ENCODE data around the gene TRIM65. TPM values are rescaled to one million over a fixed set of nuclear protein-coding genes. Genes with fewer than 3 reads are reported as not detected.

The TRIM65 gene
- total RNA-seq, 1 experiment from 2014 or later = 23.1 TPM

DNA sequence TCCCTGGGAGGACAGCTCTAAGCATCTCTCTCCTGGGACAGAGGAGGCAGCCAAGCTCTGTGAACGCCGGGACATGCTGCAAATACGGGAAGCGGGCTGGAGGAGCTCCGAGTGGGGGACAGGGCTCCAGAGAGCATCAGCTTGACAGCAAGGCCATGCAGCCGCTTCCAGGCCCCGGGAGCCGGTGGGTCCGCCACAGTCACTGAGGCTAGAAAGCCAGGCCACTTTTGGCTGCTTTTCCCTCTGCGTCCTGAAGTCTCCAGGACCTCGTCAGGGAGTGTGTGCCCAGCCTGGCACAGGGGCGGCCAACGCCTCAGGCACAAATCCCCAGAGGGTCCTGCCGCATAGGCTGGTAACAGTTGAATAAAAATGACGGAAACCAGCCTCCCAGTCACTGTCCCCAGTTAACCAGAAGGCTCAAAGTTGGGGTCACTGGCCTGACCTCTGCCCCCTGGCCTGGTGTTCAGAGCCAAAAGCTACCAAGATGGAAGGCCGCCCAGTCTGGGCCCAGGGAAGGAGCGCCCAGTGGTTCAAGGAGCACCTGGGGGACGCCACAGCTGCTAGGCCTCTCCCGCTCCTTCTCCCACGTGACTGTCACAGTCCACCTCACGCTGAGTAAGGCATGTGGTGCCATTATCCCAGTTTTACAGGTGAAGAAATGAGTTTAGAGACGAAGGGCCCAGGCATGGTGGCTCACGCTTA, 3.2 kb upstream of the TRIM65 start:
- peaks cover 76% of the 10 kb centered on the region for H3K36me3 Mint-ChIP-seq (ENCODE audit: insufficient read depth, unreplicated experiment)
- no peak for DNase-seq
- peaks cover 4% of the 10 kb centered on the region; the same call in 1 of the 2 replicates for H3K36me3 ChIP-seq (ENCODE audit: control insufficient read depth, insufficient read depth, low read length)
- TF ChIP-seq, protein P1, sequence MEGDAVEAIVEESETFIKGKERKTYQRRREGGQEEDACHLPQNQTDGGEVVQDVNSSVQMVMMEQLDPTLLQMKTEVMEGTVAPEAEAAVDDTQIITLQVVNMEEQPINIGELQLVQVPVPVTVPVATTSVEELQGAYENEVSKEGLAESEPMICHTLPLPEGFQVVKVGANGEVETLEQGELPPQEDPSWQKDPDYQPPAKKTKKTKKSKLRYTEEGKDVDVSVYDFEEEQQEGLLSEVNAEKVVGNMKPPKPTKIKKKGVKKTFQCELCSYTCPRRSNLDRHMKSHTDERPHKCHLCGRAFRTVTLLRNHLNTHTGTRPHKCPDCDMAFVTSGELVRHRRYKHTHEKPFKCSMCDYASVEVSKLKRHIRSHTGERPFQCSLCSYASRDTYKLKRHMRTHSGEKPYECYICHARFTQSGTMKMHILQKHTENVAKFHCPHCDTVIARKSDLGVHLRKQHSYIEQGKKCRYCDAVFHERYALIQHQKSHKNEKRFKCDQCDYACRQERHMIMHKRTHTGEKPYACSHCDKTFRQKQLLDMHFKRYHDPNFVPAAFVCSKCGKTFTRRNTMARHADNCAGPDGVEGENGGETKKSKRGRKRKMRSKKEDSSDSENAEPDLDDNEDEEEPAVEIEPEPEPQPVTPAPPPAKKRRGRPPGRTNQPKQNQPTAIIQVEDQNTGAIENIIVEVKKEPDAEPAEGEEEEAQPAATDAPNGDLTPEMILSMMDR (IDR thresholded peaks at IDR 0.05; ENCODE audit: insufficient read depth in 1 of 2, low read depth in 1 of 2, low read length in 1 of 2, severe bottlenecking in 1 of 2, unreplicated experiment in 1 of 2) = no peak
- H3K4me1 ChIP-seq = peaks cover 19% of the 10 kb centered on the region
- CTCF ChIA-PET = interaction anchor here (0.6 kb wide), 1 partner anchor 437 kb away, joined by 3 read pairs; no protein-coding TSS in a partner anchor
- no peak overlapping the region for H3K27ac Mint-ChIP-seq (ENCODE audit: unreplicated experiment)
- H3K4me3 ChIP-seq (ENCODE audit: low read depth, low read length) = no peak overlapping the region
- intact Hi-C loops (cut with micrococcal nuclease; ENCODE audit: unreplicated experiment) = loop anchor here (5.0 kb wide), 1 partner anchor 118 kb away; the partner anchor contains the start of gene UNK
- H3K4me1 Mint-ChIP-seq (ENCODE audit: low read depth, unreplicated experiment) = peaks cover 9% of the 10 kb centered on the region
- no peaks in the 10 kb centered on the region for H3K27me3 Mint-ChIP-seq (ENCODE audit: insufficient read depth, unreplicated experiment)
- H3K9me3 ChIP-seq = no peaks in the 10 kb centered on the region
- H3K9me3 Mint-ChIP-seq (ENCODE audit: unreplicated experiment) = no peaks in the 10 kb centered on the region
- H3K4me3 Mint-ChIP-seq (ENCODE audit: unreplicated experiment) = no peak overlapping the region
- POLR2A ChIA-PET = no interaction called here
- no TSS peak for BruUV-seq (replicated peaks)
- no peaks in the 10 kb centered on the region for H3K27me3 ChIP-seq (replicated peaks; ENCODE audit: control insufficient read depth, insufficient read depth, low read length)

DNA sequence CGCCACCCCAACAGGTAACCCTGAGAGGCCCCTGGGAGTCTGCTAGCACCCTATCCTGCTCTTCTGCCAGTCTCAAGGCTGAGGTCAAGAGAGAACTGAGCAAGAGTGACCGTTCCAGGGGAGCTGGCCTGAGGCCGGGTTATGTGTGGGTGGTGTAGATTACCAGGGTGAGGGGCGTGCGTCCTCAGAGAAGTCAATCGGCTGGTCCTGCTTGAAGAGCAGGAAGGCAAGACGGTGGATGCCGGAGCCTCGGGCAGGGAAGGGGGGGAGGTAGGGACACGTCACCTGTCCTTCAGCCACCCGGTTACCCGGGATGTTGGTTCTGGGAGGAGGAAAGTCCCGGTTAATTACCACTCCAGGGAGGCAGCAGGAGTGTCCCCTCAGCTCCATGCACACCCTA, 2.6 kb upstream of the TRIM65 start:
- ChIA-PET CTCF (no interaction called here), POLR2A (no interaction called here)
- DNase-seq = no peak
- no peak overlapping the region for H3K27ac Mint-ChIP-seq (ENCODE audit: unreplicated experiment)
- Histone ChIP-seq H3K27me3 (replicated peaks; ENCODE audit: control insufficient read depth, insufficient read depth, low read length) (no peaks in the 10 kb centered on the region), H3K9me3 (no peaks in the 10 kb centered on the region), H3K4me1 (peaks cover 19% of the 10 kb centered on the region), H3K36me3 (ENCODE audit: control insufficient read depth, insufficient read depth, low read length) (peaks cover 4% of the 10 kb centered on the region; the same call in 1 of the 2 replicates), H3K4me3 (ENCODE audit: low read depth, low read length) (no peak overlapping the region)
- TF ChIP-seq, protein P1 (IDR thresholded peaks at IDR 0.05; ENCODE audit: insufficient read depth in 1 of 2, low read depth in 1 of 2, low read length in 1 of 2, severe bottlenecking in 1 of 2, unreplicated experiment in 1 of 2) = no peak
- H3K4me1 Mint-ChIP-seq (ENCODE audit: low read depth, unreplicated experiment) = peaks cover 12% of the 10 kb centered on the region
- no TSS peak for BruUV-seq (replicated peaks)
- H3K9me3 Mint-ChIP-seq (ENCODE audit: unreplicated experiment) = no peaks in the 10 kb centered on the region
- no peak overlapping the region for H3K4me3 Mint-ChIP-seq (ENCODE audit: unreplicated experiment)
- intact Hi-C loops (cut with micrococcal nuclease; ENCODE audit: unreplicated experiment) = loop anchor here (5.0 kb wide), 1 partner anchor 117 kb away; the partner anchor contains the start of gene UNK
- H3K36me3 Mint-ChIP-seq (ENCODE audit: insufficient read depth, unreplicated experiment) = peaks cover 73% of the 10 kb centered on the region
- H3K27me3 Mint-ChIP-seq (ENCODE audit: insufficient read depth, unreplicated experiment) = no peaks in the 10 kb centered on the region

DNA sequence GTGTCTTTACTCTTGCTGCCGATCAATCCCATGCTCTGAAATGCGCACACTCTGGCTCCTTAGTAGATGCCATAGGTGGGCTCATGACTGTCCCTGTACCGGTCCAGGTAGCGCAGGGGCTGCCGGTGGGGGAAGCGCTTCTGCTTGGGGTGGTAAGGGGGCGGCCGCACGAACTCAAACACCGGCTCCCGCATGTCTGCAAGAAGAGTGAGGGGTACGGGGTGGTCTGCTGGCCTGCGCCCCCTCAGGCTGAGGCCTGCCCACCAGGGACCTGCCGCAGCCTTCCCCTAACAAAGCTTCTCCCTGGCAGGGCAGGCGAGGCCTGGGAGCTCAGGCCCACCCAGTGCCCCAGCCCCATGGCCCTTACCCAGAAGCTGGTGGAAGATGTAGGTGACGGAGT, 2.0 kb upstream of the TRIM65 start:
- H3K27ac Mint-ChIP-seq (ENCODE audit: unreplicated experiment) = no peak overlapping the region
- intact Hi-C loops (cut with micrococcal nuclease; ENCODE audit: unreplicated experiment) = loop anchor here (5.0 kb wide), 1 partner anchor 116 kb away; the partner anchor contains the start of gene UNK

More for the DNA sequence above, 2.0 kb upstream of the TRIM65 start:
- peaks cover 4% of the 10 kb centered on the region; the same call in 1 of the 2 replicates for H3K36me3 ChIP-seq (ENCODE audit: control insufficient read depth, insufficient read depth, low read length)
- no peak overlapping the region for H3K4me3 ChIP-seq (ENCODE audit: low read depth, low read length)
- H3K27me3 ChIP-seq (replicated peaks; ENCODE audit: control insufficient read depth, insufficient read depth, low read length) = no peaks in the 10 kb centered on the region
- no peaks in the 10 kb centered on the region for H3K9me3 Mint-ChIP-seq (ENCODE audit: unreplicated experiment)
- POLR2A ChIA-PET = interaction anchor here (1.3 kb wide), 1 partner anchor 44 kb away, joined by 5 read pairs; the partner anchor contains the start of gene WBP2
- H3K4me1 Mint-ChIP-seq (ENCODE audit: low read depth, unreplicated experiment) = peaks cover 17% of the 10 kb centered on the region
- H3K9me3 ChIP-seq = no peaks in the 10 kb centered on the region
- peaks cover 17% of the 10 kb centered on the region for H3K4me1 ChIP-seq
- H3K27me3 Mint-ChIP-seq (ENCODE audit: insufficient read depth, unreplicated experiment) = no peaks in the 10 kb centered on the region
- CTCF ChIA-PET = no interaction called here
- H3K36me3 Mint-ChIP-seq (ENCODE audit: insufficient read depth, unreplicated experiment) = peaks cover 70% of the 10 kb centered on the region
- BruUV-seq (replicated peaks) = no TSS peak
- DNase-seq = no peak
- H3K4me3 Mint-ChIP-seq (ENCODE audit: unreplicated experiment) = no peak overlapping the region
- TF ChIP-seq, protein P1 (IDR thresholded peaks at IDR 0.05; ENCODE audit: insufficient read depth in 1 of 2, low read depth in 1 of 2, low read length in 1 of 2, severe bottlenecking in 1 of 2, unreplicated experiment in 1 of 2) = no peak
